Prostate gland (tissue), 2 donors: ENCODE measurements around the gene SPIN1. TPM values are rescaled to one million over a fixed set of nuclear protein-coding genes. Genes with fewer than 3 reads are reported as not detected.
"Not testable (repeated sequence)": the region's sequence is repeated elsewhere in the genome, so short reads cannot be mapped to it uniquely, and the experiment has no call there.

Experiments used
- DNase-seq: peaks from one replicate; pipeline ENCODE4 v3.0.0-alpha.2; 2019; ENCODE audit warnings: low spot score
- H3K27ac ChIP-seq, 2 donors: fragments of 200-600 bp; sonication (generic); 2 replicates each; pipeline ENCODE4 v1.5.1; 2017 to 2019
- H3K27me3 ChIP-seq: fragments of 200-600 bp; sonication (generic); replicated peaks from 2 replicates; pipeline ENCODE4 v1.5.1; 2019; ENCODE audit not compliant: insufficient read depth
- H3K36me3 ChIP-seq, 2 donors: fragments of 200-600 bp; sonication (generic); 1 replicate in 1 of 2; 2 replicates in 1 of 2; pipeline versions ENCODE4 v1.5.1 to v1.8.1; 2017 to 2019
- H3K4me1 ChIP-seq: fragments of 200-600 bp; sonication (generic); replicated peaks from 2 replicates; pipeline ENCODE4 v1.5.1; 2019
- H3K4me3 ChIP-seq, 2 donors: fragments of 200-600 bp; sonication (generic); 2 replicates each; pipeline ENCODE4 v1.5.1; 2017 to 2019
- H3K9me3 ChIP-seq: fragments of 200-600 bp; sonication (generic); 2 replicates; pipeline ENCODE4 v1.5.1; 2017
- CTCF ChIP-seq, 4 experiments: fragments of 200-600 bp in 2 of 4; fragments of 450-650 bp in 2 of 4; sonication (generic) in 2 of 4; IDR thresholded peaks; 1 replicate in 3 of 4; 2 replicates in 1 of 4; pipeline ENCODE4 v1.5.1; 2016 to 2019; ENCODE audit warnings: antibody characterized with exemption in 4 of 4, mild to moderate bottlenecking in 2 of 4, moderate library complexity in 2 of 4
- POLR2A ChIP-seq: fragments of 450-650 bp; IDR thresholded peaks from one replicate; pipeline ENCODE4 v1.6.1; 2016; ENCODE audit warnings: antibody characterized with exemption, mild to moderate bottlenecking
- POLR2AphosphoS5 ChIP-seq: sonication (generic); formaldehyde crosslinking; IDR thresholded peaks from one replicate; pipeline ENCODE4 v1.6.1; 2017; ENCODE audit warnings: antibody characterized with exemption
- WGBS: methylation state at CpG from one replicate; pipeline ENCODE4 v1.1.5; 2018; 5-methylcytosine and 5-hydroxymethylcytosine counted together
- intact Hi-C: fragments of 100-400 bp; cut with DNase I; formaldehyde crosslinking; loops from one replicate; pipeline ENCODE4 v1.14.2; 2022
- total RNA-seq, 2 donors: library from RNA; depleted of rRNA; stranded (reverse); fragments of >200 nt; gene quantifications; one replicate each; pipeline ENCODE4 v1.1.0, GENCODE V29; 2016

SPIN1 gene
- total RNA-seq, 2 donors from 2014 or later, result 74.5 to 98.5 TPM

- no peaks in the 10 kb centered on the region for H3K27me3 ChIP-seq
- DNase-seq, result no peak
- no peak overlapping the region for H3K4me3 ChIP-seq
- H3K36me3 ChIP-seq, result no peaks in the 10 kb centered on the region
- 76% methylated on average over 2 of the region's 2 CpGs for WGBS
- H3K27ac ChIP-seq, result no peak overlapping the region
- intact Hi-C loops, result no loop called here
- TF ChIP-seq POLR2A (no peak), POLR2AphosphoS5 (no peak)
- H3K9me3 ChIP-seq, result no peaks in the 10 kb centered on the region
- no peaks in the 10 kb centered on the region for H3K4me1 ChIP-seq
Observed at GRCh38 chr9:88355166-88355565, 33.1 kb upstream of the SPIN1 start.

- H3K27me3 ChIP-seq, H3K4me1 ChIP-seq, DNase-seq, intact Hi-C loops, H3K4me3 ChIP-seq, H3K36me3 ChIP-seq, H3K27ac ChIP-seq, H3K9me3 ChIP-seq: not testable (repeated sequence)
Observed at GRCh38 chr9:88357250-88357649, 31.0 kb upstream of the SPIN1 start.

GRCh38 chr9:88358723-88359122, 29.5 kb upstream of the SPIN1 start:
- no peak for TF ChIP-seq POLR2A
- no peak for TF ChIP-seq POLR2AphosphoS5
- TF ChIP-seq CTCF (IDR thresholded peaks at IDR 0.05), result no peak
- no peak for DNase-seq
- no peaks in the 10 kb centered on the region for H3K36me3 ChIP-seq
- intact Hi-C loops, result no loop called here
- H3K4me1 ChIP-seq, result no peaks in the 10 kb centered on the region
- WGBS, result 93% methylated on average over 4 of the region's 4 CpGs
- no peaks in the 10 kb centered on the region for H3K9me3 ChIP-seq
- no peaks in the 10 kb centered on the region for H3K27me3 ChIP-seq
- no peak overlapping the region for H3K4me3 ChIP-seq
- no peak overlapping the region for H3K27ac ChIP-seq

- Histone ChIP-seq H3K36me3 (no peaks in the 10 kb centered on the region), H3K27me3 (no peaks in the 10 kb centered on the region), H3K4me1 (no peaks in the 10 kb centered on the region), H3K9me3 (no peaks in the 10 kb centered on the region), H3K4me3 (no peak overlapping the region), H3K27ac (no peak overlapping the region)
- no peak for DNase-seq
- TF ChIP-seq POLR2AphosphoS5, result no peak
- no peak for TF ChIP-seq POLR2A
- no peak for TF ChIP-seq CTCF (IDR thresholded peaks at IDR 0.05)
- intact Hi-C loops, result no loop called here
- 87% methylated on average over 3 of the region's 3 CpGs for WGBS
Observed at GRCh38 chr9:88359974-88360373, 28.3 kb upstream of the SPIN1 start.

GRCh38 chr9:88362681-88363080, 25.6 kb upstream of the SPIN1 start:
- H3K36me3 ChIP-seq, result no peaks in the 10 kb centered on the region
- H3K27me3 ChIP-seq, result no peaks in the 10 kb centered on the region
- intact Hi-C loops, result no loop called here
- no peak overlapping the region for H3K4me3 ChIP-seq
- H3K27ac ChIP-seq, result no peak overlapping the region
- no peaks in the 10 kb centered on the region for H3K9me3 ChIP-seq
- no peaks in the 10 kb centered on the region for H3K4me1 ChIP-seq
- no peak for TF ChIP-seq POLR2A
- no peak for TF ChIP-seq CTCF (IDR thresholded peaks at IDR 0.05)
- TF ChIP-seq POLR2AphosphoS5, result no peak
- WGBS, result 93% methylated on average over 2 of the region's 2 CpGs
- DNase-seq, result no peak

- TF ChIP-seq CTCF (IDR thresholded peaks at IDR 0.05), result no peak
- TF ChIP-seq POLR2AphosphoS5, result no peak
- no peak for TF ChIP-seq POLR2A
- WGBS, result 85% methylated on average over 1 of the region's 1 CpG
- Histone ChIP-seq H3K9me3 (no peaks in the 10 kb centered on the region), H3K27ac (no peak overlapping the region), H3K4me1 (no peaks in the 10 kb centered on the region), H3K27me3 (no peaks in the 10 kb centered on the region), H3K4me3 (no peak overlapping the region), H3K36me3 (no peaks in the 10 kb centered on the region)
- intact Hi-C loops, result no loop called here
- DNase-seq, result no peak
Observed at GRCh38 chr9:88363661-88364060, 24.6 kb upstream of the SPIN1 start.
